H9 (cell line): ENCODE data around the gene ATF1. TPM values are rescaled to one million over a fixed set of nuclear protein-coding genes. Genes with fewer than 3 reads are reported as not detected.
"Not testable (repeated sequence)": the region's sequence is repeated elsewhere in the genome, so short reads cannot be mapped to it uniquely, and the experiment has no call there.

ENCODE experiments used
- DNase-seq: peaks from one replicate; pipeline ENCODE4 v3.0.0-alpha.2; 2017
- H2AFZ ChIP-seq: one replicate; pipeline ENCODE4 v1.6.1; 2013; ENCODE audit warnings: mild to moderate bottlenecking, low read length, control low read depth, moderate library complexity
- H2AK5ac ChIP-seq: 2 replicates; pipeline ENCODE4 v1.6.1; 2013; ENCODE audit warnings: low read length, control low read depth, mixed read lengths; ENCODE audit not compliant: insufficient read length
- H2BK120ac ChIP-seq: one replicate; pipeline ENCODE4 v1.6.1; 2013; ENCODE audit warnings: low read depth, mild to moderate bottlenecking, low read length, control low read depth, inconsistent platforms; ENCODE audit not compliant: poor library complexity, severe bottlenecking
- H2BK12ac ChIP-seq: 2 replicates; pipeline ENCODE4 v1.6.1; 2013; ENCODE audit warnings: low read length, control low read depth, mixed read lengths, low read depth; ENCODE audit not compliant: insufficient read length
- H2BK15ac ChIP-seq: 2 replicates; pipeline ENCODE4 v1.6.1; 2013; ENCODE audit warnings: low read depth, low read length, control low read depth
- H2BK20ac ChIP-seq: one replicate; pipeline ENCODE4 v1.6.1; 2013; ENCODE audit warnings: low read depth, mild to moderate bottlenecking, low read length, control low read depth, inconsistent platforms; ENCODE audit not compliant: poor library complexity, severe bottlenecking
- H2BK5ac ChIP-seq: 2 replicates; pipeline ENCODE4 v1.6.1; 2013; ENCODE audit warnings: low read length, control low read depth, mixed read lengths; ENCODE audit not compliant: insufficient read length
- H3K14ac ChIP-seq: 2 replicates; pipeline ENCODE4 v1.6.1; 2013; ENCODE audit warnings: low read length, control low read depth; ENCODE audit not compliant: insufficient read depth
- H3K18ac ChIP-seq: 2 replicates; pipeline ENCODE4 v1.6.1; 2013; ENCODE audit warnings: low read depth, mild to moderate bottlenecking, mixed read lengths, low read length, control low read depth; ENCODE audit not compliant: insufficient read length
- H3K23ac ChIP-seq: 2 replicates; pipeline ENCODE4 v1.6.1; 2013; ENCODE audit warnings: low read length, control low read depth, mixed read lengths, low read depth; ENCODE audit not compliant: insufficient read length
- H3K23me2 ChIP-seq: 2 replicates; pipeline ENCODE4 v1.6.1; 2013; ENCODE audit warnings: low read depth, mild to moderate bottlenecking, mixed read lengths, low read length, control low read depth; ENCODE audit not compliant: insufficient read length, poor library complexity, severe bottlenecking
- H3K27ac ChIP-seq: 2 replicates; pipeline ENCODE4 v1.5.1; 2013; ENCODE audit warnings: low read length, control low read depth, mixed read lengths, low read depth; ENCODE audit not compliant: insufficient read length
- H3K27me3 ChIP-seq: 2 replicates; pipeline ENCODE4 v1.6.1; 2013; ENCODE audit warnings: low read length, control low read depth, inconsistent platforms; ENCODE audit not compliant: insufficient read depth
- H3K4ac ChIP-seq: 2 replicates; pipeline ENCODE4 v1.6.1; 2013; ENCODE audit warnings: low read depth, mild to moderate bottlenecking, control low read depth, inconsistent platforms, low read length, moderate library complexity
- H3K4me1 ChIP-seq: 2 replicates; pipeline ENCODE4 v1.6.1; 2013; ENCODE audit warnings: low read length, control low read depth, inconsistent platforms; ENCODE audit not compliant: insufficient read depth
- H3K4me2 ChIP-seq: 2 replicates; pipeline ENCODE4 v1.6.1; 2013; ENCODE audit warnings: low read length, control low read depth, mixed read lengths; ENCODE audit not compliant: insufficient read length, insufficient read depth
- H3K56ac ChIP-seq: 2 replicates; pipeline ENCODE4 v1.6.1; 2013; ENCODE audit warnings: low read depth, mild to moderate bottlenecking, mixed read lengths, low read length, control low read depth; ENCODE audit not compliant: insufficient read length
- H3K79me1 ChIP-seq: 2 replicates; pipeline ENCODE4 v1.6.1; 2013; ENCODE audit warnings: low read depth, mild to moderate bottlenecking, moderate library complexity, low read length, control low read depth, inconsistent platforms; ENCODE audit not compliant: insufficient read depth, poor library complexity, severe bottlenecking
- H3K79me2 ChIP-seq: 2 replicates; pipeline ENCODE4 v1.6.1; 2013; ENCODE audit warnings: low read length, control low read depth, inconsistent platforms; ENCODE audit not compliant: insufficient read depth
- H3K9ac ChIP-seq: 2 replicates; pipeline ENCODE4 v1.6.1; 2013; ENCODE audit warnings: low read length, control low read depth, mixed read lengths; ENCODE audit not compliant: insufficient read length; ENCODE audit errors: extremely low read depth
- H3K9me3 ChIP-seq: one replicate; pipeline ENCODE4 v1.6.1; 2013; ENCODE audit warnings: low read depth, low read length, inconsistent platforms; ENCODE audit not compliant: control insufficient read depth
- H3T11ph ChIP-seq: one replicate; pipeline ENCODE4 v1.6.1; 2013; ENCODE audit warnings: mild to moderate bottlenecking, low read length, control low read depth, inconsistent platforms
- H4K20me1 ChIP-seq: one replicate; pipeline ENCODE4 v1.6.1; 2013; ENCODE audit not compliant: control insufficient read depth, insufficient read length, insufficient read depth
- H4K5ac ChIP-seq: 2 replicates; pipeline ENCODE4 v1.6.1; 2013; ENCODE audit warnings: low read depth, mild to moderate bottlenecking, mixed read lengths, low read length, control low read depth; ENCODE audit not compliant: insufficient read length
- H4K8ac ChIP-seq: replicated peaks from 2 replicates; pipeline ENCODE4 v1.6.1; 2013; ENCODE audit warnings: low read length, control low read depth, mixed read lengths, low read depth; ENCODE audit not compliant: insufficient read length
- H4K91ac ChIP-seq: 2 replicates; pipeline ENCODE4 v1.6.1; 2013; ENCODE audit warnings: low read depth, mild to moderate bottlenecking, moderate library complexity, mixed read lengths, low read length, control low read depth; ENCODE audit not compliant: insufficient read length
- H3K27ac Mint-ChIP-seq, 3 experiments: 2 replicates in 2 of 3; 3 replicates in 1 of 3; pipeline ENCODE4 v1.8.0; 2020 to 2021; ENCODE audit warnings: mixed read lengths in 3 of 3, mild to moderate bottlenecking in 1 of 3, moderate library complexity in 1 of 3
- H3K27me3 Mint-ChIP-seq: 2 replicates; pipeline ENCODE4 v1.8.0; 2021; ENCODE audit warnings: low read depth, mild to moderate bottlenecking, moderate library complexity, mixed read lengths
- H3K36me3 Mint-ChIP-seq, 3 experiments: 2 replicates in 2 of 3; 3 replicates in 1 of 3; pipeline ENCODE4 v1.8.0; 2020 to 2021; ENCODE audit warnings: low read depth in 3 of 3, mixed read lengths in 3 of 3; ENCODE audit not compliant: insufficient read depth in 1 of 3
- H3K4me1 Mint-ChIP-seq, 2 experiments: 2 replicates each; pipeline ENCODE4 v1.8.0; 2020; ENCODE audit warnings: mixed read lengths in 2 of 2
- H3K4me3 Mint-ChIP-seq, 2 experiments: 2 replicates in 1 of 2; 3 replicates in 1 of 2; pipeline ENCODE4 v1.8.0; 2020 to 2021; ENCODE audit warnings: mild to moderate bottlenecking in 2 of 2, mixed read lengths in 2 of 2, moderate library complexity in 1 of 2
- H3K9me3 Mint-ChIP-seq, 2 experiments: 2 replicates in 1 of 2; 3 replicates in 1 of 2; pipeline ENCODE4 v1.8.0; 2020; ENCODE audit warnings: mild to moderate bottlenecking in 2 of 2, mixed read lengths in 2 of 2, moderate library complexity in 1 of 2
- CTCF ChIP-seq: fragments of 200-600 bp; sonication (generic); conservative IDR thresholded peaks from 3 replicates; pipeline ENCODE4 v1.8.0; 2021; ENCODE audit warnings: antibody characterized with exemption, mild to moderate bottlenecking
- WGBS: extraction: QIAGEN DNeasy Blood & Tissue Kit; methylation state at CpG from one replicate; pipeline ENCODE4 v1.1.7; 2013; ENCODE audit warnings: missing lambda C conversion rate, low lambda C conversion rate, mixed read lengths; ENCODE audit not compliant: insufficient read length; ENCODE audit errors: extremely low coverage; 5-methylcytosine and 5-hydroxymethylcytosine counted together
- total RNA-seq: library from RNA; stranded (reverse); gene quantifications from 2 replicates; pipeline ENCODE4 v1.2.1, GENCODE V29; 2021

The ATF1 gene
- total RNA-seq, 1 experiment from 2014 or later: 47.8 TPM

- no peaks in the 10 kb centered on the region for H3K23me2 ChIP-seq
- Mint-ChIP-seq H3K4me3 (no peak overlapping the region), H3K9me3 (no peaks in the 10 kb centered on the region), H3K27ac (no peak overlapping the region), H3K36me3 (peaks cover 0 to 21% (median 10%) of the 10 kb centered on the region in 3 experiments; a peak in 5 of 7 replicates), H3K27me3 (no peaks in the 10 kb centered on the region), H3K4me1 (0 out of 4 replicates have a peak, but pooled peaks cover 0 to 3% of the 10 kb centered on the region in 2 experiments)
- H3K14ac ChIP-seq: no peak overlapping the region
- no peak overlapping the region for H3K9ac ChIP-seq
- no peak for DNase-seq
- H3K79me2 ChIP-seq: no peaks in the 10 kb centered on the region
- H3K27ac ChIP-seq: no peak overlapping the region
- no peak overlapping the region for H3K18ac ChIP-seq
- H3T11ph ChIP-seq: no peak overlapping the region
- H2AK5ac ChIP-seq: no peak overlapping the region
- H3K4me2 ChIP-seq: no peak overlapping the region
- H4K20me1 ChIP-seq: no peaks in the 10 kb centered on the region
- no peaks in the 10 kb centered on the region for H3K9me3 ChIP-seq
- H2BK5ac ChIP-seq: no peak overlapping the region
- H4K8ac ChIP-seq: no peak overlapping the region
- no peaks in the 10 kb centered on the region for H3K79me1 ChIP-seq
- H3K23ac ChIP-seq: no peak overlapping the region
- H3K27me3 ChIP-seq: no peaks in the 10 kb centered on the region
- no peak overlapping the region for H2BK12ac ChIP-seq
- H2BK120ac ChIP-seq: no peak overlapping the region
- no peak overlapping the region for H3K56ac ChIP-seq
- TF ChIP-seq CTCF: no peak
- H4K91ac ChIP-seq: no peak overlapping the region
- H2BK15ac ChIP-seq: no peak overlapping the region
- no peak overlapping the region for H3K4ac ChIP-seq
- no peaks in the 10 kb centered on the region for H3K4me1 ChIP-seq
- H4K5ac ChIP-seq: no peak overlapping the region
- no peak overlapping the region for H2BK20ac ChIP-seq
- no peak overlapping the region for H2AFZ ChIP-seq
- WGBS: no CpG with 5 or more reads among the region's 1 CpG
Measured at GRCh38 chr12:50822082-50822481, 58.2 kb downstream of the ATF1 start.

- H3K27ac ChIP-seq, H3K9me3 ChIP-seq: not testable (repeated sequence)
Measured at GRCh38 chr12:50823724-50824123, 59.8 kb downstream of the ATF1 start.

More at GRCh38 chr12:50823724-50824123, 59.8 kb downstream of the ATF1 start:
- H2BK5ac ChIP-seq, H3K18ac ChIP-seq, H3K9ac ChIP-seq, H4K5ac ChIP-seq, H2BK15ac ChIP-seq, H3K79me1 ChIP-seq, H3K9me3 Mint-ChIP-seq, H2AK5ac ChIP-seq, H3K4me1 ChIP-seq, H3K4me1 Mint-ChIP-seq, H3K14ac ChIP-seq, H2BK120ac ChIP-seq, H3K56ac ChIP-seq, H3K4me2 ChIP-seq, H4K20me1 ChIP-seq, H3K23ac ChIP-seq, H3K27me3 Mint-ChIP-seq, H3K27ac Mint-ChIP-seq, H3T11ph ChIP-seq, H3K4me3 Mint-ChIP-seq, H3K4ac ChIP-seq, DNase-seq, H4K91ac ChIP-seq, H2BK20ac ChIP-seq, H3K79me2 ChIP-seq, H3K27me3 ChIP-seq, H3K23me2 ChIP-seq, H2BK12ac ChIP-seq, H4K8ac ChIP-seq, H2AFZ ChIP-seq: not testable (repeated sequence)
- no CpG with 5 or more reads among the region's 11 CpGs for WGBS
- peaks cover 0 to 11% (median 0%) of the 10 kb centered on the region in 3 experiments; a peak in 3 of 7 replicates for H3K36me3 Mint-ChIP-seq
